GM21381 (cell line): Measurements from ENCODE around the gene WDFY1.
"Not testable (repeated sequence)": the region's sequence is repeated elsewhere in the genome, so short reads cannot be mapped to it uniquely, and the experiment has no call there.

Experiments
- ATAC-seq: cut with Tn5 transposase; IDR thresholded peaks from one replicate; pipeline ENCODE4 v1.9.1; 2021; ENCODE audit warnings: mild to moderate bottlenecking, moderate library complexity; ENCODE audit not compliant: unreplicated experiment

Gene WDFY1

GRCh38 chr2:223959688-223960087 lies 14.6 kb upstream of the WDFY1 start:
- ATAC-seq: no peak

DNA sequence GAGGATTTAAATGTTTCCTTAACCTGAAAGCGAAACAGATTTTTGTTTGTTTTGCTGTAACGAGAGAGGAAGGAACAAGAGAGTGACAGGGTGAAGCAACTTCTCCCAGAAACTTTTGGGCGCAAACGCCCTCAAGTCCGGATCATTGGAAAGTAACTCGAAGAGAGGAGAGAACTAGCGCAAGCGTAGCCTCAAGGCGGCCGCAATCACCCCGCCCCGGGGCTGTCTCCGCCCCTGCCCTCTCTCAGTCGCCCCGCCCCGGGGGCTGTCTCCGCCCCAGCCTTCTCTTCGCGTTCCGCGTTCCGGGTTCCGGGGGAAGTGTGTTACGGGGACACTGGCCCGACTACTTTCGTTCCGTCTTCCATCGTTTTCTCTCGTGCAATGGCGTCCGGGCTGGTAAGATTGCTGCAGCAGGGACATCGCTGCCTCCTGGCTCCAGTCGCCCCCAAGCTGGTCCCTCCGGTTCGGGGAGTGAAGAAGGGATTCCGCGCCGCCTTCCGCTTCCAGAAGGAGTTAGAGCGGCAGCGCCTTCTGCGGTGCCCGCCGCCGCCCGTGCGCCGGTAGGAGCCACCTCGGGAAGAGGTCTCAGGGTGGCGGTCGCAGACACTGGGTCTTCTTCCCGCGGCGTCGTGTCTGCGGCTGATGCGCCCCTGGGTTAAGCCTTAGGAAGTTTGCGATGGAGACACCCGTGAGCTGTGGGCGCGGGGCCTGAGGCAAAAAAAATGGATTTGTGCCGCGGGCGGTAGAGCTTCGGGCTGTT lies 12.1 kb upstream of the WDFY1 start, which contains the start of gene MRPL44:
Gene MRPL44, plus strand, starts transcription at position 372 of the 760 bp plus-strand sequence. Its CDS starts 10 bp downstream, at position 382.
- peak; percentile 81 for ATAC-seq

GRCh38 chr2:223956300-223956699 lies 11.2 kb upstream of the WDFY1 start:
- peak; percentile 30 for ATAC-seq

DNA sequence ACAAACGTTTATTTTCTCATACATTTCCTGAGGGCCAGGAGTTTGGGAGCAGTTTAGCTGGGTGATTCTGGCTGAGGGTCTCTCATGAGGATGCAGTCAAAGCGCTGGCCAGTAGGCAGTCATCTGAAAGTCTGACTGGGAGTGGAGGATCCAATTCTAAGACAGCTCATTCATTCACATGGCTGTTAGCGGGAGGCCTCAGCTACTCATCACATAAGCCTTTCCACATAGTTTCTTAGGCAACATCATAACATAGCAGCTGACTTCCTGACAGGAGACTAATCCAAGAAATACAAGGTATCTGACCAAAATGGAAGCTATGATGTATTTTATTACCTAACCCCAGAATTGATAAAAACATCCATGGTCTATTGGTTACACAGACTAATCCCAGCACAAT lies 9.3 kb upstream of the WDFY1 start:
- no peak for ATAC-seq

GRCh38 chr2:223952280-223952968 lies 7.3 kb upstream of the WDFY1 start:
- peak; percentile 49 for ATAC-seq

DNA sequence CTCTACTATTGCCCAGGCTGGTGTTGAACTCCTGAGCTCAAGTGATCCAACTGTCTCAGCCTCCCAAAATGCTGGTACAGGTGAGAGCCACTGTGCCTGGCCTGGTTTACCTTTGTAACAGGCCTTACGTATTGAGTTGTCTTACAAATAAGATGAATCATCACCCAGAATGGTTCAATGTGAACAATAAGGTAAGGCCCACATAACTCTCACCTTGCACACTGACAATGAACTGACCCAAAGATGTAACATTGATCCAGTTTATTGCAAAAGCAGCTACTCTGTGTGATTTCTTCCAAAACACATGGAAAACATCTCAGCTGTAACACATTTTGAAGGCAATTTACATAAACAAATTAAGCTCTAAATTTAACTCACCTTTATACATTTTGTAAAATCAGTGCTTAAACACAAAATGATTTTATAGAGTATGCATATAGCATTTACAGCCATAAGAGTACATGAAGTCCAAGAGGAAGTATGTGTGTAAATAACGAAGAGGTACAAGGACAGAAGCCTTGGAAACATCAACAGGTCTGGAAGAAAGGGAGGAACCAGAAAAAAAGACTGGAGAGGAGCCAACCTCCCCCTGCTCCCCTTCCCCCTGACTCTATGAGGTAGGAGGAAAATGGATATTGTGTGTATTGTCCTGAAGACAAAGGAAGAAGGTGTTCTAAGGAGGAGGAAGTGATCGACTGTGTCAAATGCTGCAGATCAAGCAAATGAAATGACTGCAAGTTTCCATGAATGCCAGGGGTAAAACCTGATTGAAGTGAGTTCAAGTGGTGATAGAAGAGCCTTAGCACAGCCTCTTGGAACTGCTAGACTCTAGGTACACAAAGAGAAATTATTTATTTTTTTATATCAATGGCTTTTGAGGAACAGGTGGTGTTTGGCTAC lies 5.6 kb upstream of the WDFY1 start:
- ATAC-seq: no peak

- no peak for ATAC-seq
These were observed 4.2 kb upstream of the WDFY1 start for GRCh38 chr2:223949241-223949840.

- ATAC-seq: no peak
These were observed 2.6 kb upstream of the WDFY1 start for GRCh38 chr2:223947711-223948205.

- no peak for ATAC-seq
These were observed 620 bp upstream of the WDFY1 start for GRCh38 chr2:223945755-223946154.

GRCh38 chr2:223944166-223944702 lies 901 bp downstream of the WDFY1 start:
- no peak for ATAC-seq

DNA sequence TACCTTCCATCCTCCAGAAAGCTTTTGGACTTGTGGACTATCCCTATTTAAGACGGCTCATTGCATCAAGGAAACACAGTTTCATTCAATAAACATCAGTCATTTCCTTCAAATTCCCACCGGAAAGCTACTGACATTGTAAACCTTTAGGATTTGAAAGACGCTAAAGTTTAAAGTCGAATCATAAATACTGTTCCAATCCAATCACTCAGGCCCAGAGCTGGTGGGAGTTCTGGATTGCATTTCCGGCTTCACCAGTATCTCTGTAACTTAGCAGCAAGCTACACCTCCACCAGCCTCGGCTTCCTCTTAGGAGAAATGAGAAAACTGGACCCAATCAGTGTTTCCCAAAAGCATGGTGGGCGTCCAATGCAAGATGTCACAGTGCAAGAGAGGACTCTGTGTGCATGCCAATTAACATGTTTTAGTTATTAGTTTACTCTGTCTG lies 1.6 kb downstream of the WDFY1 start:
- ATAC-seq: no peak

DNA sequence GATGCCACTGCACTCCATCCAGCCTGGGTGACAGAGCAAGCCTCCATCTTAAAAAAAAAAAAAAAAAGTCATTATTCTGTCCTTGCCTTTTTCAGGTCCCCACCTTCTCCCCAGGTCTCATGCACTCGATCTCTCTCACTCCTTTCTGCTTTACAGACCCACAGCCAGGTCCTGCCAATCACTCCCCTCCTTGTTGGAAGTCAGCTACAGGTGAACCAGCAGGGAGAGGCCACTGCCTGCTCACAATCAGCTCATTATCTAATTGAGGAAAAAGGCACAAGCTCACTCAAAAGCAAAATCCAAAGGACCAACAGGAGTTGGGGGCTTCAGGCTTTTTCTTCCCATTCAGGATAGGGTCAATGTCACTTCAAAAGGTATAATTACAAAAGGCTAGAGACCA lies 2.0 kb downstream of the WDFY1 start:
- ATAC-seq: no peak

- ATAC-seq: peak; percentile 58
These were observed 3.4 kb downstream of the WDFY1 start for GRCh38 chr2:223941579-223942277.

DNA sequence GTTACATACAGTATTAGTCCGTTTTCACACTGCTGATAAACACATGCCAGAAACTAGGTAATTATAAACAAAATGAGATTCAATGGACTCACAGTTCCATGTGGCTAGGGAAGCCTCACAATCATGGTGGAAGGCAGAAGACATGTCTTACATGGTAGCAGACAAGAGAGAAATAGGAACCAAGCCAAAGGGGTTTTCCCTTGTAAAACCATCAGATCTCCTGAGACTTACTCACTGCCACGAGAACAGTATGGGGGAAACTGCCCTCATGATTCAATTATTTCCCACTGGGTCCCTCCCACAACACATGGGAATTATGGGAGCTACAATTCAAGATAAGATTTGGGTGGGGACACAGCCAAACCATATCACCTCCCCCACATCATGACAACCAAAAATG lies 5.7 kb downstream of the WDFY1 start:
- not testable (repeated sequence) for ATAC-seq

DNA sequence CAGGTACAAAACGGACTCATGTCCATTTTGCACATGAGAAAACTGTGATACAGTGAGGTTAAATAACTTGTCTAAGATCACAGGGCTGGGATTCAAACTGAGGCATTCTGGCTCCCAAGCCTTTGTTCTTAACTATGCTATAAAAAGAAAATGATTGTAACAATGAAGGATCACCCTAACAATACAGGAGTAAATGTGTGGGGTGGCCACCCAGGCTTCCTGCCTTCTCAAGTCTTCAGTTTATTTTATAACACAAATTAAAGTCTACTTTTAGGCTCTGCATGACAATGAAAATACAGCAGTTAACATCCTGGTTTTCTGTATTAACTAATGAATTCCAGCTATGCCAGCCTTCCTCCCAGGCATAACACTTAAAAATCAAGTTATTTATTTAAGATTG lies 7.6 kb downstream of the WDFY1 start:
- no peak for ATAC-seq

GRCh38 chr2:223936862-223937326 lies 8.2 kb downstream of the WDFY1 start:
- ATAC-seq: peak; percentile 26

DNA sequence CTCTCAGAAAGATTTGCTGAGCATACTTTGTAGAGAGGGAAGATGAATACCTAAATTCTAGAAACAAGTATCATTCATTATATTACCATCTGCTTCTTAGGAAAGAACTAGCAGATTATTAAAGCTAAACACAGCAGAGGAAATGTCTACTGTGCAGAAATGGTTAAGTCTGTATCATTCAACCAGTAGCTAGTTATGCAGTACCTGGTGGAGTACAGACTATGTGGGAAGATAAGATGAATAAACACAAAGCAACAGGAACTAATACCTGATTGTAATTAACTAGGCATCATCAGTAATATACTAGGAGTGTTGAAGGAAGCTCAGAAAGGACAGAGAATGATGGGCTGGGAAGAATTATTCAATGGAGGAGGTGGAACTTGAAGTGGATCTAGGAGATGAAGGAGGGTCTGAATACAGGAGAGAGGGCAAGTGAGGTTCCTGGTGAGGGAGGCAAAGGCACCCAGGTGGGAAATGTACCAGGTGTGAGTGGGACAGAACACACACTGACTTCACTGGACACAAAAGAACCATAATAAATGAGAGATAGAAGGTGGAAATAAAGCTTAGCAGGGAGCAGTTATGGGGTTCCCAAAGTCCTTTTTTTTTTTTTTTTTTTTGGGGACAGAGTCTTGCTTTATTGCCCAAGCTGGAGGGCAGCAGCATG lies 9.5 kb downstream of the WDFY1 start:
- ATAC-seq: no peak

GRCh38 chr2:223934870-223935269 lies 10.3 kb downstream of the WDFY1 start:
- ATAC-seq: no peak
